NCI-H187 (cell line): ENCODE data around the gene PTPRR.

ENCODE experiments used
- DNase-seq, 2 experiments: peaks; one replicate each; lab custom pipeline; 2025; lab: John Stamatoyannopoulos, UW

PTPRR gene

DNA sequence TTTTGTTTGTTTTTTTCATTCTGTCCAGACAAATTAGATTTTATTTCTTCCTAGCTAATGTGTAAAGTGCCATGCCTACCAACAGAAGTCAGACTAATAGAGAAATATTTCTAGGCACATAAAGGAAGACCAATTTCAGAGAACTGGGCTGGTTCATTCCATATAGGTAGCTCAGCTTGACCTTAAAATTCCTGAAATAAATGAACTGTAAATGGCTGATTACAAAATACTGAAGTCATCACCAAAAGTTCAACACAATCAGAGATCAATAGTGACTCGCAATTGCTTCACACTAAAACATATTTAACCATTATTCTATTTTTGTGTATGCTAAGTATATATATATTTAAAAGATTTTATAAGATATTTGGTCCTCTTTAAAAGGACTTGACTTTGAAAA, 317.5 kb downstream of the PTPRR start:
- no peak for DNase-seq

- DNase-seq, result no peak
Measured at GRCh38 chr12:70598467-70599193, 321.9 kb downstream of the PTPRR start.

GRCh38 chr12:70592664-70593063, 327.9 kb downstream of the PTPRR start:
- DNase-seq, result no peak

DNA sequence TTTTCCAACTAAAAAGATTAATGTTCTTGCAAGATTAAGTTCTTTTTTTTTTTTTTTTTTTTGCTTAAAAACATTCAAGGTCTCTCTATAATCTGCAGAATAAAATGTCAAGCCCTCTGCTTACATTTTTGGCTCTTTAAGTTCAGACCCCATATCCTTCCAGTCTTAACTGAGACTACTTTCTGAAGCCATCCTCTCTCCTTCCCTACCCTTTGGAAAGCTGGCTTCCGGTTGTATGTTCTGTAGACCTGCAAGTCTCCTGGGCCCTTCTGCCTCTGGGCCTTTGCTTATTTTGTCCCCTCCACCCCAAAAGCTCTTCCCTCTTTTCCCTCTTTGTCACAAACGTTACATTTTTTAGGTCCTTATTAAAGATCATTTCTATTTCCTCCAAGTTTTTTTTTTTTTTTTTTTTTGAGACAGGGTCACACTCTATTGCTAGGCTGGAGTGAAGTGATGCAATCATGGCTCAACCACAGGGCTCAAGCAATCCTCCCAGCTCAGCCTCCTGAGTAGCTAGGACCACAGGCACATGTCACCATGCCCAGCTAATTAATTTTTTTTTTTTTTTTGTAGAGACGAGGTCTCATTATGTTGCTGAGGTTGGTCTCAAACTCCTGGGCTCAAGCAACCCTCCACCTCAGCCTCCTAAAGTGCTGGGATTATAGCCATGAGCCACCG, 329.9 kb downstream of the PTPRR start:
- DNase-seq, result no peak

GRCh38 chr12:70590051-70590450, 330.5 kb downstream of the PTPRR start:
- DNase-seq, result peak; percentile 37 to 69
